GM12801 (cell line): Measurements from ENCODE around the gene KRTAP9-6.

ENCODE experiments used
- CTCF ChIP-seq: IDR thresholded peaks from one replicate; pipeline ENCODE4 v1.5.1; 2011; ENCODE audit warnings: control low read depth; ENCODE audit not compliant: insufficient read length; ENCODE audit errors: extremely low read depth

KRTAP9-6 gene

GRCh38 chr17:41301916-41302901, 37.0 kb downstream of the KRTAP9-6 start, which contains the start of gene KRTAP29-1:
Gene KRTAP29-1, minus strand, starts transcription at chr17:41302851. Its CDS starts 0 bp downstream, at chr17:41302851.
- TF ChIP-seq CTCF: no peak

GRCh38 chr17:41302981-41303380, 37.8 kb downstream of the KRTAP9-6 start:
- TF ChIP-seq CTCF: no peak

GRCh38 chr17:41304091-41304490, 38.9 kb downstream of the KRTAP9-6 start:
- no peak for TF ChIP-seq CTCF

- TF ChIP-seq CTCF: no peak
Observed at GRCh38 chr17:41307647-41308046, 42.5 kb downstream of the KRTAP9-6 start.

- TF ChIP-seq CTCF: no peak
Observed at GRCh38 chr17:41308251-41308917, 43.2 kb downstream of the KRTAP9-6 start.

GRCh38 chr17:41308918-41309359, 43.8 kb downstream of the KRTAP9-6 start, which contains the start of gene KRTAP16-1:
Gene KRTAP16-1, minus strand, starts transcription at chr17:41309309. Its CDS starts 56 bp downstream, at chr17:41309253.
- TF ChIP-seq CTCF: no peak

GRCh38 chr17:41311111-41311510, 45.9 kb downstream of the KRTAP9-6 start:
- no peak for TF ChIP-seq CTCF
